ENCODE measurements around the gene SUN1. TPM values are rescaled to one million over a fixed set of nuclear protein-coding genes. Genes with fewer than 3 reads are reported as not detected.
A peak's percentile ranks its signal among the peaks of the same experiment; 100 is the strongest.
"Not testable (repeated sequence)": the region's sequence is repeated elsewhere in the genome, so short reads cannot be mapped to it uniquely, and the experiment has no call there.

SUN1 gene
- total RNA-seq, 6 experiments from 2014 or later, result 51.0 to 69.8 (median 61.2) TPM

DNA sequence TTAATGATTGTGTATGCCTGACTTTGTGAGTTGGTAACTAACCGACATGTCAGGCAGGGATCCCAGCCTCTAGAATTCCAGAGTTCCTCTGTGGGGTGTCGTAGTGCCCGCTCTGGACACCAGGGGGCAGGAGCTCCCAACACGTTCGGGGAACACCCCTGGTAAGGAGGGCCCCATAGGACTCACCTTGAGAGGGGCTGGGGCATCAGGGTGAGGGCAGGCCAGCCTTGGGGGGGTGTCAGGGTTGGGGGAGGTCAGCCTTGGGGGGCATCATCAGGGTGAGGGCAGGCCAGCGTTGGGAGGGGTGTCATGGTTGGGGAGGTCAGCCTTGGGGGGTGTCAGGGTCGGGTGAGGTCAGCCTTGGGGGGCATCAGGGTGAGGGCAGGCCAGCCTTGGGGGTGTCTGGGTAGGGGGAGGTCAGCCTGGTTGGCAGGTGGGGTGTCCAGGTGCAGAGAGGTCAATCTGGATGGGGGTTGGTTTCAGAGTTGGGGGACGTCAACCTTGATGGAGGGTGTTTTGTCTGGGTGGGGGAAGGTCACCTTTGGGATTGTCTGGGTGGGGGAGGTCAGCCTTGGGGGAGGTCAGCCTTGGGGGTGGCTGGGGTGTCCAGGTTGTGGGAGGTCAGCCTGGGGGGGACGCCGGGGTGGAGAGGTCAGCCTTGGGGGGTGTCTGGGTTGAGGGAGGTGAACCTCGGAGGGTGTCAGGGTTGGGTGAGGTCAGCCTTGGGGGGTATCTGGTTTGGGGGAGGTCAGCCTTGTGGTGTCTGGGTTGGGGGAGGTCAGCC lies 45.6 kb upstream of the SUN1 start:
- Mint-ChIP-seq H3K9me3 (no peaks in the 10 kb centered on the region), H3K4me3 (no peak overlapping the region), H3K36me3 (ENCODE audit: low read depth) (peaks cover 22% of the 10 kb centered on the region), H3K27ac (no peak overlapping the region), H3K27me3 (ENCODE audit: insufficient read depth) (no peaks in the 10 kb centered on the region), H3K4me1 (ENCODE audit: low read depth) (no peaks in the 10 kb centered on the region)
- DNase-seq, result peak; percentile 10
- TF ChIP-seq, protein P1, sequence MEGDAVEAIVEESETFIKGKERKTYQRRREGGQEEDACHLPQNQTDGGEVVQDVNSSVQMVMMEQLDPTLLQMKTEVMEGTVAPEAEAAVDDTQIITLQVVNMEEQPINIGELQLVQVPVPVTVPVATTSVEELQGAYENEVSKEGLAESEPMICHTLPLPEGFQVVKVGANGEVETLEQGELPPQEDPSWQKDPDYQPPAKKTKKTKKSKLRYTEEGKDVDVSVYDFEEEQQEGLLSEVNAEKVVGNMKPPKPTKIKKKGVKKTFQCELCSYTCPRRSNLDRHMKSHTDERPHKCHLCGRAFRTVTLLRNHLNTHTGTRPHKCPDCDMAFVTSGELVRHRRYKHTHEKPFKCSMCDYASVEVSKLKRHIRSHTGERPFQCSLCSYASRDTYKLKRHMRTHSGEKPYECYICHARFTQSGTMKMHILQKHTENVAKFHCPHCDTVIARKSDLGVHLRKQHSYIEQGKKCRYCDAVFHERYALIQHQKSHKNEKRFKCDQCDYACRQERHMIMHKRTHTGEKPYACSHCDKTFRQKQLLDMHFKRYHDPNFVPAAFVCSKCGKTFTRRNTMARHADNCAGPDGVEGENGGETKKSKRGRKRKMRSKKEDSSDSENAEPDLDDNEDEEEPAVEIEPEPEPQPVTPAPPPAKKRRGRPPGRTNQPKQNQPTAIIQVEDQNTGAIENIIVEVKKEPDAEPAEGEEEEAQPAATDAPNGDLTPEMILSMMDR (IDR thresholded peaks at IDR 0.05), result peak; percentile 86

GRCh38 chr7:787332-788240 lies 44.7 kb upstream of the SUN1 start:
- Mint-ChIP-seq H3K27me3 (ENCODE audit: insufficient read depth) (no peaks in the 10 kb centered on the region), H3K4me1 (ENCODE audit: low read depth) (no peaks in the 10 kb centered on the region), H3K9me3 (no peaks in the 10 kb centered on the region), H3K4me3 (no peak overlapping the region), H3K36me3 (ENCODE audit: low read depth) (peaks cover 20% of the 10 kb centered on the region), H3K27ac (no peak overlapping the region)
- TF ChIP-seq, protein P1 (IDR thresholded peaks at IDR 0.05), result peak; percentile 16; the same call in 1 of the 2 replicates
- DNase-seq, result no peak

DNA sequence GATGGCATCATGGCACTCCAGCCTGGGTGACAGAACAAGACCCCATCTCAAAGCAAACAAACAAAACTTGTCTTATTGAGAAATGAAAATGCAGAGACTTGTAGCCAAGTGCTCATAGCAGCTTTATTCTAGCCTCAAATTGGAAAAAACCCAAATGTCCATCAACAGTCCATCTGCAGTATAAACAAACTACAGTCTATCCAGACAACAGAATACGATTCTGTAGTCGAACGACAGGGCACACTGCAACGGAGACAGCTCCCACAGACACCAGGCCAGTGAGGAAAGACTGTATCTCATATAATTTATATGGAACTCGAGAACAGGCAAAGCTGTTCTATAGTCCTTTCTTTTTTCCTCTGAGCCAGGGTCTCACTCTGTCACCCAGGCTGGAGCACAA lies 40.8 kb upstream of the SUN1 start:
- DNase-seq, result no peak
- Mint-ChIP-seq H3K9me3 (no peaks in the 10 kb centered on the region), H3K4me3 (no peak overlapping the region), H3K36me3 (ENCODE audit: low read depth) (peaks cover 9% of the 10 kb centered on the region; the same call in 1 of the 2 replicates), H3K27me3 (ENCODE audit: insufficient read depth) (no peaks in the 10 kb centered on the region), H3K4me1 (ENCODE audit: low read depth) (no peaks in the 10 kb centered on the region), H3K27ac (no peak overlapping the region)
- TF ChIP-seq, protein P1 (IDR thresholded peaks at IDR 0.05), result no peak

GRCh38 chr7:794207-794606 lies 38.1 kb upstream of the SUN1 start:
- no peak overlapping the region for H3K27ac Mint-ChIP-seq
- peaks cover 3% of the 10 kb centered on the region; the same call in 1 of the 2 replicates for H3K36me3 Mint-ChIP-seq (ENCODE audit: low read depth)
- H3K4me3 Mint-ChIP-seq, result no peak overlapping the region
- no peaks in the 10 kb centered on the region for H3K4me1 Mint-ChIP-seq (ENCODE audit: low read depth)
- TF ChIP-seq, protein P1 (IDR thresholded peaks at IDR 0.05), result no peak
- no peaks in the 10 kb centered on the region for H3K27me3 Mint-ChIP-seq (ENCODE audit: insufficient read depth)
- H3K9me3 Mint-ChIP-seq, result no peaks in the 10 kb centered on the region
- DNase-seq, result no peak

DNA sequence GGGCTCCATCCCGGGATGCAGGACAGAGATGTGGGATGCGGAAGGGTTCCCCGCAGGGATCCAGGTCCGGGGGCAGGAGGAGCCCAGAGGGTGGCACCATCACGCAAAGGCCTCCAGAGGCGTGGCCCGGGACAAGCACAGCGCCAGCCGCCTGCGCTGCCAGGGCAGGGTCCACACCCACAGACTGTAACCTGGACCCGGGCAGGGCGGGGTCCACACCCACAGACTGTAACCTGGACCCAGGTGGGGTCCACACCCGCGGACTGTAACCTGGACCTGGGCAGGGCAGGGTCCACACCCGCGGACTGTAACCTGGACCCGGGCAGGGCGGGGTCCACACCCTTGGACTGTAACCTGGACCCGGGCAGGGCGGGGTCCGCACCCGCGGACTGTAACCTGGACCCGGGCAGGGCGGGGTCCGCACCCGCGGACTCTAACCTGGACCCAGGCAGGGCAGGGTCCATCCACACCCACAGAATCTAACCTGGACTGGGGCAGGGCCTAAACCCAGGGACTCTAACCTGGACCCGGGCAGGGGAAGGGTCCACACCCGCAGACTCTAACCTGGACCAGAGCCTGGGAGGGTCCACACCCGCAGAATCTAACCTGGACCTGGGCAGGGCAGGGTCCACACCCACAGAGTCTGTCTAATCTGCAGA lies 37.5 kb upstream of the SUN1 start:
- Mint-ChIP-seq H3K4me1 (ENCODE audit: low read depth) (no peaks in the 10 kb centered on the region), H3K9me3 (no peaks in the 10 kb centered on the region), H3K27ac (no peak overlapping the region), H3K27me3 (ENCODE audit: insufficient read depth) (no peaks in the 10 kb centered on the region), H3K4me3 (no peak overlapping the region), H3K36me3 (ENCODE audit: low read depth) (no peaks in the 10 kb centered on the region)
- DNase-seq, result no peak
- TF ChIP-seq, protein P1 (IDR thresholded peaks at IDR 0.05), result no peak

- DNase-seq; H3K27ac Mint-ChIP-seq; H3K27me3 Mint-ChIP-seq (ENCODE audit: insufficient read depth); H3K9me3 Mint-ChIP-seq; H3K4me1 Mint-ChIP-seq (ENCODE audit: low read depth); H3K4me3 Mint-ChIP-seq; H3K36me3 Mint-ChIP-seq (ENCODE audit: low read depth): not testable (repeated sequence)
Observed at GRCh38 chr7:796434-797169, 35.7 kb upstream of the SUN1 start.
